Thoracic aorta (tissue), 2 donors: ENCODE data around the gene ZNF112. TPM values are rescaled to one million over a fixed set of nuclear protein-coding genes. Genes with fewer than 3 reads are reported as not detected.
"Not testable (repeated sequence)": the region's sequence is repeated elsewhere in the genome, so short reads cannot be mapped to it uniquely, and the experiment has no call there.

Experiments
- ATAC-seq: fragments of 150-250 bp; one replicate; pipeline ENCODE4 v1.8.0; 2017; ENCODE audit warnings: low read depth; ENCODE audit not compliant: insufficient number of reproducible peaks, low FRiP score
- DNase-seq: peaks from one replicate; pipeline ENCODE4 v3.0.0-alpha.2; 2020; ENCODE audit warnings: low spot score
- H3K27ac ChIP-seq, 2 donors: fragments of 200-600 bp; sonication (generic); 1 replicate in 1 of 2; 2 replicates in 1 of 2; pipeline ENCODE4 v1.5.1; 2016; ENCODE audit warnings: mild to moderate bottlenecking in 2 of 2, moderate library complexity in 2 of 2
- H3K27me3 ChIP-seq: fragments of 200-600 bp; sonication (generic); replicated peaks from 2 replicates; pipeline ENCODE4 v1.6.0; 2016; ENCODE audit warnings: mild to moderate bottlenecking; ENCODE audit not compliant: insufficient read depth
- H3K36me3 ChIP-seq: fragments of 200-600 bp; sonication (generic); one replicate; pipeline ENCODE4 v1.5.1; 2016
- H3K4me1 ChIP-seq, 2 donors: fragments of 200-600 bp; sonication (generic); 1 replicate in 1 of 2; 2 replicates in 1 of 2; pipeline versions ENCODE4 v1.5.1 to v1.6.0; 2016; ENCODE audit warnings: low read depth in 2 of 2, mild to moderate bottlenecking in 1 of 2; ENCODE audit not compliant: control insufficient read depth in 1 of 2
- H3K4me3 ChIP-seq: fragments of 200-600 bp; sonication (generic); 2 replicates; pipeline ENCODE4 v1.5.1; 2016; ENCODE audit warnings: mild to moderate bottlenecking
- H3K9me3 ChIP-seq: fragments of 200-600 bp; sonication (generic); 2 replicates; pipeline ENCODE4 v1.5.1; 2016
- total RNA-seq, 2 donors: library from RNA; depleted of rRNA; stranded (reverse); fragments of >200 nt; gene quantifications; one replicate each; pipeline versions ENCODE4 v1.1.0 to v1.2.3, GENCODE V29; 2016
- TF ChIP-seq, protein P1 (sequence below): fragments of 200-600 bp; sonication (generic); IDR thresholded peaks from one replicate; pipeline ENCODE4 v1.5.1; 2019; ENCODE audit warnings: antibody characterized with exemption

ZNF112 gene
- total RNA-seq, 2 donors from 2014 or later = 4.7 to 5.0 TPM

DNA sequence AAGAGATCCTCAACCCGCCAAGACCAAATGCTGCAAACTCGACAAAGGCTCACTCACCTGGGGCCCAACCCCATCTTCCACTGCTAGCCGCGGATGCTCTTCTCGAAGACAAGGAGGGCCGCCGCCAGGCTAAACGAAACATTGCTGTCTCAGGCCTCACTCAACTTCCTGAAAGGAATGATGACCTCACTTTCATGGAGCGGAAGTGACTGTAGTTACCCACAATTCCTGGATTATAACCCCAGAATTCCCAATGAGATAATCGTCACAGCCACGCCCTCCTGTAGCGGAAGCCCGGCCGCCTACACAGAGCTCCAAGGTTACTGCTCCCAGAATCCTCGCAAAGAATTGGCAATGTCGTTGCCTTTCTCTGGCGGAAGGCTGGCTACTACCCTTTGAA is 10.5 kb upstream of the ZNF112 start:
- no peak for DNase-seq
- TF ChIP-seq, protein P1, sequence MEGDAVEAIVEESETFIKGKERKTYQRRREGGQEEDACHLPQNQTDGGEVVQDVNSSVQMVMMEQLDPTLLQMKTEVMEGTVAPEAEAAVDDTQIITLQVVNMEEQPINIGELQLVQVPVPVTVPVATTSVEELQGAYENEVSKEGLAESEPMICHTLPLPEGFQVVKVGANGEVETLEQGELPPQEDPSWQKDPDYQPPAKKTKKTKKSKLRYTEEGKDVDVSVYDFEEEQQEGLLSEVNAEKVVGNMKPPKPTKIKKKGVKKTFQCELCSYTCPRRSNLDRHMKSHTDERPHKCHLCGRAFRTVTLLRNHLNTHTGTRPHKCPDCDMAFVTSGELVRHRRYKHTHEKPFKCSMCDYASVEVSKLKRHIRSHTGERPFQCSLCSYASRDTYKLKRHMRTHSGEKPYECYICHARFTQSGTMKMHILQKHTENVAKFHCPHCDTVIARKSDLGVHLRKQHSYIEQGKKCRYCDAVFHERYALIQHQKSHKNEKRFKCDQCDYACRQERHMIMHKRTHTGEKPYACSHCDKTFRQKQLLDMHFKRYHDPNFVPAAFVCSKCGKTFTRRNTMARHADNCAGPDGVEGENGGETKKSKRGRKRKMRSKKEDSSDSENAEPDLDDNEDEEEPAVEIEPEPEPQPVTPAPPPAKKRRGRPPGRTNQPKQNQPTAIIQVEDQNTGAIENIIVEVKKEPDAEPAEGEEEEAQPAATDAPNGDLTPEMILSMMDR = no peak
- Histone ChIP-seq H3K4me1 (no peaks in the 10 kb centered on the region), H3K27me3 (no peaks in the 10 kb centered on the region), H3K4me3 (no peak overlapping the region), H3K9me3 (no peaks in the 10 kb centered on the region), H3K36me3 (no peaks in the 10 kb centered on the region), H3K27ac (no peak overlapping the region)
- no peak for ATAC-seq

DNA sequence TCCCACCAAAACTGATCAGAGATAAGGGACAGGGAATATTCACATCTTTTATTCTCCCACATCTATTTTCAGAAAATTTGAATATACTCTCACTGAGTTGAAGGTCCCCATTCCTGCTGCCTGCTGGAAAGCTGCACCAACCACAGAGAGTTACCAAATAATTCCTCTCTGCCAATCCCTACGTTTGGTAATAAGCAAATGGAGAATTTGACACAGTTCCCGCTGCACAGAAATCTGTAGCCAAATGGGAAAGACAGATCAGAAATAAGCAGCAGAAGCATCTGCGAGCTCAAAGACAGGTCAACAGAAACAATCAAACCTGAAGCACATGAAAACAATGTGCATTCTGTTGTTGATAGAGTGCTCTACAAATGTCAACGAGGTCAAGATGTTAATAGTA is 9.9 kb downstream of the ZNF112 start:
- no peak for ATAC-seq
- TF ChIP-seq, protein P1 = no peak
- Histone ChIP-seq H3K9me3 (peaks cover 84% of the 10 kb centered on the region), H3K4me3 (no peak overlapping the region), H3K27me3 (no peaks in the 10 kb centered on the region), H3K36me3 (peaks cover 25% of the 10 kb centered on the region), H3K4me1 (no peaks in the 10 kb centered on the region), H3K27ac (no peak overlapping the region)
- no peak for DNase-seq

- no peak for ATAC-seq
Measured at GRCh38 chr19:44345959-44346358, 10.5 kb downstream of the ZNF112 start.

DNA sequence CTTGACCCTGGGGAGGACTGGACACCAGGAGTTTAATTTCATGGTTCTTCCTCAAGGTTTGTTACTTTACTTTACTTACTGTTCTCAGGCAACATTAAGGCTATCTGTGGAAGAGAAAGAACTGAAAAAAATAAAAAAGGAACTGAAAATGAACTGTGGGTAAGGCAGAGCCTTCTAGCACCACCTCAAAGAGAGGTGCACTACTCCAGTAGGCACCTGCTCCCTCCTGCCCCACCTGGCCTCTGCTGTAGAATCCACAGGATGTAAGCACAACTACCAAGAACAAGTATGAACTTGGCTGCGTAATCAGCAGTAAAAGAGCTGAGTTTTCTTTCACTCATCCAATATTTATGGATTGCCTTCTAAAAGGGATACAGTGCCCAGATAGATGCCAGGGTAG is 12.2 kb downstream of the ZNF112 start:
- no peak for ATAC-seq
- TF ChIP-seq, protein P1 = no peak
- Histone ChIP-seq H3K4me1 (no peaks in the 10 kb centered on the region), H3K4me3 (no peak overlapping the region), H3K27me3 (no peaks in the 10 kb centered on the region), H3K36me3 (peaks cover 38% of the 10 kb centered on the region), H3K9me3 (peaks cover 70% of the 10 kb centered on the region), H3K27ac (no peak overlapping the region)
- no peak for DNase-seq

More at GRCh38 chr19:44345959-44346358, 10.5 kb downstream of the ZNF112 start:
- H3K36me3 ChIP-seq = peaks cover 25% of the 10 kb centered on the region
- TF ChIP-seq, protein P1 = no peak
- no peak overlapping the region for H3K4me3 ChIP-seq
- peaks cover 84% of the 10 kb centered on the region for H3K9me3 ChIP-seq
- DNase-seq = no peak
- H3K27ac ChIP-seq = no peak overlapping the region
- no peaks in the 10 kb centered on the region for H3K4me1 ChIP-seq
- H3K27me3 ChIP-seq = no peaks in the 10 kb centered on the region

GRCh38 chr19:44341794-44342193 is 14.7 kb downstream of the ZNF112 start:
- Histone ChIP-seq H3K4me3 (no peak overlapping the region), H3K4me1 (no peaks in the 10 kb centered on the region), H3K36me3 (peaks cover 57% of the 10 kb centered on the region), H3K27me3 (no peaks in the 10 kb centered on the region), H3K9me3 (peaks cover 58% of the 10 kb centered on the region), H3K27ac (no peak overlapping the region)
- DNase-seq (no peak), ATAC-seq (no peak)
- TF ChIP-seq, protein P1 = no peak

DNA sequence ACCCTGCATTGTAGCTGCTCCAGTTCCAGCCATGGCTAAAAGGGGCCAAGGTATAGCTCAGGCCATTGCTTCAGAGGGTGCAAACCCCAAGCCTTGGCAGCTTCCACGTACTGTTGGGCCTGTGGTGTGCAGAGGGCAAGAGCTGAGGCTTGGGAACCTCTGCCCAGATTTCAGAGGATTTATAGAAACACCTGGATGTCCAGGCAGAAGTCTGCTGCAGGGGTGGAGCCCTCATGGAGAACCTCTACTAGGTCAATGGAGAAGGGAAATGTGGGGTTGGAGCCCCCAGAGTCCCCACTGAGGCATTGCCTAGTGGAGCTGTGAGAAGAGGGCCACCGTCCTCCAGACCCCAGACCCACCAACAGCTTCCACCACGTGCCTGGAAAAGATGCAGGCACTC is 21.8 kb downstream of the ZNF112 start:
- not testable (repeated sequence) for H3K27me3 ChIP-seq, H3K4me3 ChIP-seq, ATAC-seq, H3K4me1 ChIP-seq, H3K27ac ChIP-seq, DNase-seq
- Histone ChIP-seq H3K9me3 (peaks cover 71% of the 10 kb centered on the region), H3K36me3 (peaks cover 87% of the 10 kb centered on the region)
